Measurements from ENCODE around the gene AGO4. TPM values are rescaled to one million over a fixed set of nuclear protein-coding genes. Genes with fewer than 3 reads are reported as not detected.

AGO4 gene
- total RNA-seq, 2 donors from 2014 or later: 16.2 to 19.4 TPM

- H3K4me1 ChIP-seq (ENCODE audit: control insufficient read depth in 1 of 2, low read depth in 2 of 2): no peaks in the 10 kb centered on the region
- no peak for DNase-seq (ENCODE audit: low spot score)
- ATAC-seq (ENCODE audit: insufficient number of reproducible peaks, low FRiP score, low read depth): no peak
- no peak overlapping the region for H3K27ac ChIP-seq
- no peaks in the 10 kb centered on the region for H3K9me3 ChIP-seq
- no peak overlapping the region for H3K4me3 ChIP-seq
- no peaks in the 10 kb centered on the region for H3K27me3 ChIP-seq (replicated peaks; ENCODE audit: insufficient read depth)
- peaks cover 68% of the 10 kb centered on the region for H3K36me3 ChIP-seq
- no peak for TF ChIP-seq CTCF (IDR thresholded peaks at IDR 0.05)
Observed at GRCh38 chr1:35832276-35832905, 24.6 kb downstream of the AGO4 start.

- no peak for TF ChIP-seq CTCF (IDR thresholded peaks at IDR 0.05)
- DNase-seq (ENCODE audit: low spot score) (no peak), ATAC-seq (ENCODE audit: insufficient number of reproducible peaks, low FRiP score, low read depth) (no peak)
- H3K4me1 ChIP-seq (ENCODE audit: control insufficient read depth in 1 of 2, low read depth in 2 of 2): no peaks in the 10 kb centered on the region
- H3K4me3 ChIP-seq: no peak overlapping the region
- H3K27ac ChIP-seq: no peak overlapping the region
- no peaks in the 10 kb centered on the region for H3K9me3 ChIP-seq
- no peaks in the 10 kb centered on the region for H3K27me3 ChIP-seq (replicated peaks; ENCODE audit: insufficient read depth)
- H3K36me3 ChIP-seq: peaks cover 68% of the 10 kb centered on the region
Observed at GRCh38 chr1:35833395-35833794, 25.6 kb downstream of the AGO4 start.

GRCh38 chr1:35834218-35834617, 26.4 kb downstream of the AGO4 start:
- Histone ChIP-seq H3K4me1 (ENCODE audit: control insufficient read depth in 1 of 2, low read depth in 2 of 2) (no peaks in the 10 kb centered on the region), H3K27ac (no peak overlapping the region), H3K4me3 (no peak overlapping the region), H3K9me3 (no peaks in the 10 kb centered on the region), H3K36me3 (peaks cover 60% of the 10 kb centered on the region), H3K27me3 (replicated peaks; ENCODE audit: insufficient read depth) (no peaks in the 10 kb centered on the region)
- DNase-seq (ENCODE audit: low spot score): no peak
- ATAC-seq (ENCODE audit: insufficient number of reproducible peaks, low FRiP score, low read depth): no peak
- no peak for TF ChIP-seq CTCF (IDR thresholded peaks at IDR 0.05)

GRCh38 chr1:35835398-35835797, 27.6 kb downstream of the AGO4 start:
- Histone ChIP-seq H3K4me1 (ENCODE audit: control insufficient read depth in 1 of 2, low read depth in 2 of 2) (no peaks in the 10 kb centered on the region), H3K9me3 (no peaks in the 10 kb centered on the region), H3K4me3 (no peak overlapping the region), H3K27me3 (replicated peaks; ENCODE audit: insufficient read depth) (no peaks in the 10 kb centered on the region), H3K36me3 (peaks cover 57% of the 10 kb centered on the region), H3K27ac (no peak overlapping the region)
- DNase-seq (ENCODE audit: low spot score) (no peak), ATAC-seq (ENCODE audit: insufficient number of reproducible peaks, low FRiP score, low read depth) (no peak)
- no peak for TF ChIP-seq CTCF (IDR thresholded peaks at IDR 0.05)

- Histone ChIP-seq H3K4me3 (no peak overlapping the region), H3K4me1 (ENCODE audit: control insufficient read depth in 1 of 2, low read depth in 2 of 2) (no peaks in the 10 kb centered on the region), H3K36me3 (peaks cover 53% of the 10 kb centered on the region), H3K9me3 (no peaks in the 10 kb centered on the region), H3K27ac (no peak overlapping the region), H3K27me3 (replicated peaks; ENCODE audit: insufficient read depth) (no peaks in the 10 kb centered on the region)
- TF ChIP-seq CTCF (IDR thresholded peaks at IDR 0.05): no peak
- no peak for ATAC-seq (ENCODE audit: insufficient number of reproducible peaks, low FRiP score, low read depth)
- no peak for DNase-seq (ENCODE audit: low spot score)
Observed at GRCh38 chr1:35836734-35837133, 28.9 kb downstream of the AGO4 start.
